PC-9 (cell line): ENCODE data around the gene TNS1. TPM values are rescaled to one million over a fixed set of nuclear protein-coding genes. Genes with fewer than 3 reads are reported as not detected.
A peak's percentile ranks its signal among the peaks of the same experiment; 100 is the strongest.

Experiments used
- Bru-seq: library from RNA; stranded (reverse); fragments of 400-500 nt; gene quantifications from one replicate; lab custom pipeline; 2021; lab: Mats Ljungman, UMichigan
- BruChase-seq, 2 experiments: library from RNA; stranded (reverse); fragments of 400-500 nt; gene quantifications; one replicate each; lab custom pipeline; 2021; lab: Mats Ljungman, UMichigan
- BruUV-seq: library from RNA; stranded (reverse); fragments of 400-500 nt; replicated peaks from 2 replicates; lab custom pipeline; 2021; lab: Mats Ljungman, UMichigan
- CTCF ChIA-PET: fragments of 300-600 bp; sonication (Branson Sonifier 250); formaldehyde crosslinking; loops from one replicate; lab custom pipeline; 2022; ENCODE audit warnings: antibody characterized with exemption; lab: Charles Lee
- POLR2A ChIA-PET: fragments of 300-600 bp; sonication (Branson Sonifier 250); formaldehyde crosslinking; loops from one replicate; lab custom pipeline; 2022; ENCODE audit warnings: antibody characterized with exemption; ENCODE audit not compliant: unreplicated experiment; lab: Charles Lee
- DNase-seq, 2 experiments: peaks; one replicate each; pipeline versions ENCODE4 v3.0.0 to v3.0.0-alpha.2; 2015 to 2022; ENCODE audit warnings: mixed read lengths in 1 of 2
- H2AFZ ChIP-seq: fragments of 200-600 bp; sonication (generic); 2 replicates; pipeline ENCODE4 v1.8.1; 2017; ENCODE audit warnings: antibody characterized with exemption
- H3F3A ChIP-seq: fragments of 200-600 bp; sonication (generic); 2 replicates; pipeline ENCODE4 v1.8.1; 2017; ENCODE audit warnings: antibody characterized with exemption, mild to moderate bottlenecking, low read depth; ENCODE audit not compliant: insufficient read depth
- H3K27ac ChIP-seq: fragments of 200-600 bp; sonication (generic); 2 replicates; pipeline ENCODE4 v1.6.1; 2016; ENCODE audit warnings: mixed run types
- H3K27me3 ChIP-seq: fragments of 200-600 bp; sonication (generic); 2 replicates; pipeline ENCODE4 v1.6.1; 2016; ENCODE audit warnings: low read depth, mixed run types; ENCODE audit not compliant: insufficient read depth
- H3K36me3 ChIP-seq: fragments of 200-600 bp; sonication (generic); 2 replicates; pipeline ENCODE4 v1.6.1; 2016; ENCODE audit warnings: low read depth, mixed run types
- H3K4me1 ChIP-seq: fragments of 200-600 bp; sonication (generic); replicated peaks from 2 replicates; pipeline ENCODE4 v1.6.1; 2016; ENCODE audit warnings: mixed run types; ENCODE audit not compliant: insufficient read depth
- H3K4me2 ChIP-seq: fragments of 200-600 bp; sonication (generic); 2 replicates; pipeline ENCODE4 v1.6.1; 2017; ENCODE audit warnings: mixed run types
- H3K4me3 ChIP-seq: fragments of 200-600 bp; sonication (generic); 2 replicates; pipeline ENCODE4 v1.6.1; 2016; ENCODE audit warnings: mixed run types
- H3K79me2 ChIP-seq: fragments of 200-600 bp; sonication (generic); 2 replicates; pipeline ENCODE4 v1.6.1; 2017; ENCODE audit warnings: low read depth, mixed run types
- H3K9me2 ChIP-seq: fragments of 200-600 bp; sonication (generic); 2 replicates; pipeline ENCODE4 v1.8.1; 2017; ENCODE audit warnings: mild to moderate bottlenecking; ENCODE audit not compliant: insufficient read depth
- H3K9me3 ChIP-seq: fragments of 200-600 bp; sonication (generic); 2 replicates; pipeline ENCODE4 v1.8.1; 2016; ENCODE audit warnings: low read depth; ENCODE audit not compliant: insufficient read depth
- H4K20me1 ChIP-seq: fragments of 200-600 bp; sonication (generic); 2 replicates; pipeline ENCODE4 v1.8.1; 2017; ENCODE audit not compliant: insufficient read depth
- CTCF ChIP-seq: fragments of 200-600 bp; sonication (generic); conservative IDR thresholded peaks from 2 replicates; pipeline ENCODE4 v1.6.1; 2017; ENCODE audit warnings: mixed run types, antibody characterized with exemption, mild to moderate bottlenecking, moderate library complexity
- EZH2 ChIP-seq: fragments of 200-600 bp; sonication (generic); IDR thresholded peaks from 2 replicates; pipeline ENCODE4 v1.8.0; 2017; ENCODE audit warnings: antibody characterized with exemption, low read depth
- intact Hi-C: fragments of 100-400 bp; cut with micrococcal nuclease; formaldehyde crosslinking; loops from one replicate; pipeline ENCODE4 v1.10.0; 2022; ENCODE audit not compliant: unreplicated experiment
- long read RNA-seq: library from polyadenylated mRNA; stranded (forward); transcript quantifications from one replicate; pipeline ENCODE4 v2.0.0, GENCODE V29; 2022
- total RNA-seq: library from RNA; stranded (reverse); gene quantifications from 2 replicates; pipeline ENCODE4 v1.2.3, GENCODE V29; 2021

Gene TNS1
- total RNA-seq (5.5 and 6.0 TPM in 2 replicates), Bru-seq, nascent RNA (percentile 29 among the genes with signal in this experiment), BruChase-seq, experiment 1, labeled RNA remaining after a 2-hour chase (percentile 29 among the genes with signal in this experiment), BruChase-seq, experiment 2, labeled RNA remaining after a 6-hour chase (percentile 37 among the genes with signal in this experiment)
- long read RNA-seq, partial matches to known transcripts, result 1 of 4 reads
- long read RNA-seq, other reads (novel, unspliced or antisense), result 3 of 4 reads

GRCh38 chr2:218002845-218003180 lies at the start of gene TNS1:
TSS of gene TNS1 (minus strand) at chr2:218002995. CDS start at chr2:218002872, 123 bp downstream.
- no peak for DNase-seq
- intact Hi-C loops, result no loop called here
- no peaks in the 10 kb centered on the region for H3K36me3 ChIP-seq
- H3K9me3 ChIP-seq, result no peaks in the 10 kb centered on the region
- no peaks in the 10 kb centered on the region for H3K9me2 ChIP-seq
- H3K4me1 ChIP-seq, result no peaks in the 10 kb centered on the region
- H3K27ac ChIP-seq, result no peak within 1 kb of the TSS
- BruUV-seq, result no TSS peak
- ChIA-PET CTCF (no interaction called here), POLR2A (no interaction called here)
- H2AFZ ChIP-seq, result no peak within 1 kb of the TSS
- no peak within 1 kb of the TSS for H3K4me2 ChIP-seq
- no peaks in the 10 kb centered on the region for H4K20me1 ChIP-seq
- no peaks in the 10 kb centered on the region; the same call in 1 of the 2 replicates for H3K27me3 ChIP-seq
- no peaks in the 10 kb centered on the region for H3K79me2 ChIP-seq
- no peaks in the 10 kb centered on the region for H3F3A ChIP-seq
- H3K4me3 ChIP-seq, result no peak within 1 kb of the TSS
- TF ChIP-seq EZH2 (no peak), CTCF (no peak)

DNA sequence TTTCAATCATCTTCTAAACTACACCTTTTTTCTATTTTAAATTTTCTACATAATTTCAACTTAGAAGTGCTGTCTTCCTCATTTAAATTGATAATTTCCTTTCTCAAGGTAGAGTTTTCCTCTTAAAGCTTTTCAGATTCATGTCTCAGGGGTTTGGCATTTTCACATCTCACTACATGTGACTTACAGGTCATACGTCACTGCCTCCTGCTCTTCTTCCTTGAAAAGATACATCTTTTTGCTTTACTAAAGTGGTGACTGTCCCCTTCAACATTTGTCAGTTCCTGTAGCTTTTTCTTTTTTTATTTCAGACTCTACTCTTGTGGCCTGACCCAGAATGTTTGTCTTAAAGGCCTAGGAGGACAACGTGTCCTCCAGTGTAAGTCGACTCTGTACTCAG lies 49.1 kb upstream of the TNS1 start:
- ChIA-PET POLR2A (no interaction called here), CTCF (no interaction called here)
- H3K9me3 ChIP-seq, result no peaks in the 10 kb centered on the region
- H3K36me3 ChIP-seq, result no peaks in the 10 kb centered on the region
- BruUV-seq, result no TSS peak
- DNase-seq, result no peak
- H3K9me2 ChIP-seq, result no peaks in the 10 kb centered on the region
- no peak overlapping the region for H2AFZ ChIP-seq
- TF ChIP-seq EZH2 (no peak), CTCF (no peak)
- no peak overlapping the region for H3K27ac ChIP-seq
- intact Hi-C loops, result no loop called here
- no peak overlapping the region for H3K4me3 ChIP-seq
- no peaks in the 10 kb centered on the region for H4K20me1 ChIP-seq
- no peaks in the 10 kb centered on the region for H3F3A ChIP-seq
- H3K27me3 ChIP-seq, result peaks cover 6% of the 10 kb centered on the region; the same call in 1 of the 2 replicates
- H3K79me2 ChIP-seq, result no peaks in the 10 kb centered on the region
- no peak overlapping the region for H3K4me2 ChIP-seq
- no peaks in the 10 kb centered on the region for H3K4me1 ChIP-seq

DNA sequence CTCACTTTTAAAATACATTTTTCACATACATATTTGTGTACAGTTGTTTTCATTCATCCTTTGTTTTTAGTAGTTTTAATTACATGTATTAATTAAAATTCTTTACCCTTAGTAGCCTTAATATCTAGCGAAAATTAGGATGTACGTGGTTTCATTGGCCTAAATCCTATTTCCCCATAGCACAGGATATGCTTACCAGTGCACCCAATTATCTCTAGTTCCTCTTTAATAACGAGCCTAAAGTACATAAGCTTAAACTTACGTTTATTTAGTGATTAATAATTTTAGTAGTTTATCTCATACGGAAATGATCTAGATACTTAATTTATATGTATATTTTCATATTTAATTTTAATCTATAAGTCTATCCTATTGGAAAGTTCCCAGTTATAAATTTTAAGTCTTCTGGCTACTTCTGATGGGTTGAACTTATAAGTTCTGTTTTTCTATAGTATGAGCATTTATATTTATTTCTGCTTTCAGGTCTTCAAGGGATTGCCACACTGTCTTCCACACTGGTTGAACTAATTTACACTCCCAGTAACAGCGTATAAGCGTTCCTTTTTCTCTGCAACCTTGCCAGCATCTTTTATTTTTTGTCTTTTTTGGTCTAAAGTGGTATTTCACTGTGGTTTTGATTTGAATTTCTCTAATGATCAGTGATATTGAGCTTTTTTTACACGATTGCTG lies 44.9 kb upstream of the TNS1 start:
- H3K9me2 ChIP-seq, result no peaks in the 10 kb centered on the region
- no peak for DNase-seq
- no peaks in the 10 kb centered on the region for H3K9me3 ChIP-seq
- H3K4me3 ChIP-seq, result no peak overlapping the region
- BruUV-seq, result no TSS peak
- no peak for TF ChIP-seq EZH2
- TF ChIP-seq CTCF, result no peak
- no peaks in the 10 kb centered on the region for H3K79me2 ChIP-seq
- no peak overlapping the region for H3K27ac ChIP-seq
- H3F3A ChIP-seq, result no peaks in the 10 kb centered on the region
- H3K4me1 ChIP-seq, result no peaks in the 10 kb centered on the region
- H4K20me1 ChIP-seq, result no peaks in the 10 kb centered on the region
- H3K27me3 ChIP-seq, result peaks cover 14% of the 10 kb centered on the region; the same call in 1 of the 2 replicates
- ChIA-PET CTCF (interaction anchor here (0.6 kb wide), 2 partner anchors 44 to 65 kb away, joined by 5 to 6 read pairs; no protein-coding TSS in a partner anchor), POLR2A (no interaction called here)
- no peak overlapping the region for H3K4me2 ChIP-seq
- H3K36me3 ChIP-seq, result no peaks in the 10 kb centered on the region
- H2AFZ ChIP-seq, result no peak overlapping the region
- intact Hi-C loops, result no loop called here
